ENCODE results near the gene AACS. TPM values are rescaled to one million over a fixed set of nuclear protein-coding genes. Genes with fewer than 3 reads are reported as not detected.
"Not testable (repeated sequence)": the region's sequence is repeated elsewhere in the genome, so short reads cannot be mapped to it uniquely, and the experiment has no call there.

Gene AACS
- total and polyA plus RNA-seq, 4 donors = 19.8 to 37.0 (median 24.5) TPM

- WGBS (ENCODE audit: insufficient coverage) = no CpG with 5 or more reads among the region's 3 CpGs
- no peaks in the 10 kb centered on the region for H3K4me1 ChIP-seq (ENCODE audit: control insufficient read depth, insufficient read depth, low read length)
- no peaks in the 10 kb centered on the region for H3K27me3 ChIP-seq (ENCODE audit: control insufficient read depth, insufficient read depth, low read length)
- DNase-seq (ENCODE audit: low read depth in 4 of 6, low spot score in 6 of 6) = no peak
- H3K27ac ChIP-seq (ENCODE audit: low read depth, low read length) = no peak overlapping the region
- no peaks in the 10 kb centered on the region for H3K9me3 ChIP-seq (ENCODE audit: control insufficient read depth, insufficient read depth, low read length)
- no peak overlapping the region for H3K4me3 ChIP-seq (ENCODE audit: low read depth, low read length)
- peaks cover 58% of the 10 kb centered on the region for H3K36me3 ChIP-seq (ENCODE audit: control insufficient read depth, insufficient read depth, low read length)
These were observed 46.2 kb downstream of the AACS start for GRCh38 chr12:125111403-125111802.

DNA sequence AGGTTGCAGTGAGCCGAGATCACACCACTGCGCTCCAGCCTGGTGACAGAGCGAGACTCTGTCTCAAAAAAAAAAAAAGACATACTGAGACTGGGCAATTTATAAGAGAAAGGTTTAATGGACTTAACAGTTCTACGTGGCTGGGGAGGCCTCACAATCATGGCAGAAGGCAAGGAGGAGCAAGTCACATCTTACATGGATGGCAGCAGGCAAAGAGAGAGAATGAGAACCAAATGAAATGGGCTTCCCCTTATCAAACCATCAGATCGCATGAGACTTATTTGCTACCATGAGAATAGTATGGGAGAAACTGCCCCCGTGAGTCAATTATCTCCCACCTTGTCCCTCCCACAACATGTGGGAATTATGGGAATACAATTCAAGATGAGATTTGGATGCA is 47.4 kb downstream of the AACS start:
- whole genome bisulfite sequencing (ENCODE audit: insufficient coverage) = no CpG with 5 or more reads among the region's 6 CpGs
- H3K4me1 ChIP-seq (ENCODE audit: control insufficient read depth, insufficient read depth, low read length); DNase-seq (ENCODE audit: low read depth in 4 of 6, low spot score in 6 of 6); H3K27ac ChIP-seq (ENCODE audit: low read depth, low read length); H3K27me3 ChIP-seq (ENCODE audit: control insufficient read depth, insufficient read depth, low read length); H3K4me3 ChIP-seq (ENCODE audit: low read depth, low read length); H3K9me3 ChIP-seq (ENCODE audit: control insufficient read depth, insufficient read depth, low read length): not testable (repeated sequence)
- peaks cover 55% of the 10 kb centered on the region for H3K36me3 ChIP-seq (ENCODE audit: control insufficient read depth, insufficient read depth, low read length)

- H3K9me3 ChIP-seq (ENCODE audit: control insufficient read depth, insufficient read depth, low read length) = no peaks in the 10 kb centered on the region
- WGBS (ENCODE audit: insufficient coverage) = 93% methylated on average over 7 of the region's 8 CpGs
- no peak overlapping the region for H3K27ac ChIP-seq (ENCODE audit: low read depth, low read length)
- H3K4me1 ChIP-seq (ENCODE audit: control insufficient read depth, insufficient read depth, low read length) = no peaks in the 10 kb centered on the region
- H3K36me3 ChIP-seq (ENCODE audit: control insufficient read depth, insufficient read depth, low read length) = peaks cover 56% of the 10 kb centered on the region
- no peak for DNase-seq (ENCODE audit: low read depth in 4 of 6, low spot score in 6 of 6)
- no peaks in the 10 kb centered on the region for H3K27me3 ChIP-seq (ENCODE audit: control insufficient read depth, insufficient read depth, low read length)
- H3K4me3 ChIP-seq (ENCODE audit: low read depth, low read length) = no peak overlapping the region
These were observed 48.0 kb downstream of the AACS start for GRCh38 chr12:125113263-125113662.

DNA sequence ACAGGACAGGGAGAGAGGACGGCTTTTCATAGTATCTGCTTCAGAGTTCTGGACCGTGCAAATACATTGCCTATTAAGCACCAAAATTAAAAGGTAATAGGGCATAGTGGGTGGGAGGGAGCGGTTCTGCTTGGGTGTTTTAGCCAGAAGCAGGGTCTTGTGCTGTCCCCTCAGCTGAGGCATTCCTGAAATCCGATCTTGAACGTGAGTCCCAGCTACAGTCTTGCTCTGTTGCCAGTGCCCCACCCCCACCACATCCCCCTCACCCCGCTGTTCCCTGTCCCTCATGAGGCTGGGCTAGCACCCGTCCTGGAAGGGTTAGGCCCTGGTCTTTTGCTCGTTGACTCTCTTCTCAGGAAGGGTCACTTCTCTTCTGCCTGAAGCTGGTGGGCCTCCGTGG is 48.6 kb downstream of the AACS start:
- Histone ChIP-seq H3K4me3 (ENCODE audit: low read depth, low read length) (no peak overlapping the region), H3K4me1 (ENCODE audit: control insufficient read depth, insufficient read depth, low read length) (no peaks in the 10 kb centered on the region), H3K27ac (ENCODE audit: low read depth, low read length) (no peak overlapping the region), H3K36me3 (ENCODE audit: control insufficient read depth, insufficient read depth, low read length) (peaks cover 62% of the 10 kb centered on the region), H3K27me3 (ENCODE audit: control insufficient read depth, insufficient read depth, low read length) (no peaks in the 10 kb centered on the region), H3K9me3 (ENCODE audit: control insufficient read depth, insufficient read depth, low read length) (no peaks in the 10 kb centered on the region)
- 77% methylated on average over 6 of the region's 9 CpGs for WGBS (ENCODE audit: insufficient coverage)
- no peak for DNase-seq (ENCODE audit: low read depth in 4 of 6, low spot score in 6 of 6)

DNA sequence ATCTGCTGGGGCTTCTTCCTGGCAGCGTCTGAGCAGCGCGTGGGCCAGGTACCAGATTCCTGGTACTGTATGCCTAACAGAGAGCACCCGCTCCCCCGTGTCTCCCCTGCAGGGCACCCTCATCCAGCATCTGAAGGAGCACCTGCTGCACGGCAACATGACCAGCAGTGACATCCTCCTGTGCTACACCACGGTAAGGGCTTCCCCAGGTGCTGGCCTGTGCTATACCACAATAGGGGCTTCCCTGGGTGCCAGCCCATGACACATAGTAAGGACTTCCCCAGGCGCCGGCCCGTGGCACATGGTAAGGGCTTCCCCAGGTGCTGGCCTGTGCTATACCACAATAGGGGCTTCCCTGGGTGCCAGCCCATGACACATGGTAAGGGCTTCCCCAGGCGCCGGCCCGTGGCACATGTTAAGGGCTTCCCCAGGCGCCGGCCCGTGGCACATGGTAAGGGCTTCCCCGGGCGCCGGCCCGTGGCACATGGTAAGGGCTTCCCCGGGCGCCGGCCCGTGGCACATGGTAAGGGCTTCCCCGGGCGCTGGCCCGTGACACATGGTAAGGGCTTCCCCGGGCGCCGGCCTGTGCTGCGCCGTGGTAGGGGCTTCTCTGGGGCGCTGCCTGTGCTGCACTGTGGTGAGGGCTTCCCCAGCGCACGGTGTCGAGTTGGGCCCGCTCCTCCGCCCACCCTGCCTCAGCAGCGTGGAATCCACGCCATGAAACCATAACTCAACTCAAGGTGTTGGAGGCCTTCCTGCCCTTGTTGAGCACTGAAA is 49.3 kb downstream of the AACS start:
- 98% methylated on average over 31 of the region's 40 CpGs for WGBS (ENCODE audit: insufficient coverage)
- Histone ChIP-seq H3K4me3 (ENCODE audit: low read depth, low read length) (no peak overlapping the region), H3K27ac (ENCODE audit: low read depth, low read length) (no peak overlapping the region), H3K27me3 (ENCODE audit: control insufficient read depth, insufficient read depth, low read length) (no peaks in the 10 kb centered on the region), H3K4me1 (ENCODE audit: control insufficient read depth, insufficient read depth, low read length) (no peaks in the 10 kb centered on the region), H3K9me3 (ENCODE audit: control insufficient read depth, insufficient read depth, low read length) (no peaks in the 10 kb centered on the region), H3K36me3 (ENCODE audit: control insufficient read depth, insufficient read depth, low read length) (peaks cover 57% of the 10 kb centered on the region)
- no peak for DNase-seq (ENCODE audit: low read depth in 4 of 6, low spot score in 6 of 6)

- H3K4me3 ChIP-seq (ENCODE audit: low read depth, low read length) = no peak overlapping the region
- H3K4me1 ChIP-seq (ENCODE audit: control insufficient read depth, insufficient read depth, low read length) = peaks cover 5% of the 10 kb centered on the region
- 91% methylated on average over 12 of the region's 12 CpGs for WGBS (ENCODE audit: insufficient coverage)
- H3K9me3 ChIP-seq (ENCODE audit: control insufficient read depth, insufficient read depth, low read length) = no peaks in the 10 kb centered on the region
- H3K27me3 ChIP-seq (ENCODE audit: control insufficient read depth, insufficient read depth, low read length) = no peaks in the 10 kb centered on the region
- DNase-seq (ENCODE audit: low read depth in 4 of 6, low spot score in 6 of 6) = no peak
- H3K27ac ChIP-seq (ENCODE audit: low read depth, low read length) = no peak overlapping the region
- peaks cover 65% of the 10 kb centered on the region for H3K36me3 ChIP-seq (ENCODE audit: control insufficient read depth, insufficient read depth, low read length)
These were observed 55.3 kb downstream of the AACS start for GRCh38 chr12:125120566-125120965.

DNA sequence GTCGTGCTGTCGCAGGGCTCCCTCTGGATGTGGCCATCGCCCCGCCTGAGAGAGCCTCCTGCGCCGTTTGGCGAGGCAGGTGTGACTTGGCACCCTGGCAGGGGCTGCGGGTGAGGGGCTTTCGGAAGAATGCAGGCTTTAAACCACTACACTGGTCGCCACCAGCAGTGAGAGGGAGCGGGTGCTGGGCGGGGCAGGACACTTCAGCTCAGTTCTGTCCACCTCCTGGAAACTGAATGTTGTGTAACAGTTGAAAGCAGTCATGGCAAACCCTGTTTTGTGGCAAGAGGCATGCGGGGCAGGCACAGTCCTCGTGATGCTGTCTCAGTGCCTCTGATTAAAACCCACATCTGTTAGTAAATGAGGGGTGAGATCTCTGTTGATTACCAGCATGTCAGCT is 55.9 kb downstream of the AACS start:
- WGBS (ENCODE audit: insufficient coverage) = 90% methylated on average over 14 of the region's 14 CpGs
- H3K36me3 ChIP-seq (ENCODE audit: control insufficient read depth, insufficient read depth, low read length) = peaks cover 63% of the 10 kb centered on the region
- peaks cover 5% of the 10 kb centered on the region for H3K4me1 ChIP-seq (ENCODE audit: control insufficient read depth, insufficient read depth, low read length)
- H3K9me3 ChIP-seq (ENCODE audit: control insufficient read depth, insufficient read depth, low read length) = no peaks in the 10 kb centered on the region
- no peaks in the 10 kb centered on the region for H3K27me3 ChIP-seq (ENCODE audit: control insufficient read depth, insufficient read depth, low read length)
- DNase-seq (ENCODE audit: low read depth in 4 of 6, low spot score in 6 of 6) = no peak
- H3K27ac ChIP-seq (ENCODE audit: low read depth, low read length) = no peak overlapping the region
- no peak overlapping the region for H3K4me3 ChIP-seq (ENCODE audit: low read depth, low read length)

DNA sequence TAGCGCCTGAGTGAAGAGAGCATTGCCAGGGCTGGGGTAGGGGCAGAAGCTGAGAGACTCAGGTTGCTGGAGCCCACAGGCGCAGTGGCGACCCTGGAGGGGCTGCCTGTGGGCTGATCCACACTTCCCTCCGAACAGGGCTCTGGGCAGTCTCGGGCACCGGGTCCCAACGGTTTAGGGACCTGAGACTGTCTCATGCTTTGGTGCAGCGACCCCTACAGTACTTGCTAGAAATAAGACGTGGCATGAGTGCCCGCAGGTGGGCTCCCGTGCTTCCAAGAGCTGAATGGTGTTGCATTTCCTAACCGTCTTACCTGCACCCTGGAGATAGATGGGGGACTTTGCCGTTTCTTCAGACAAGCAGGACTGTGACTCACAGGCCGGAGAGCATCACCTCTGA is 57.4 kb downstream of the AACS start:
- H3K9me3 ChIP-seq (ENCODE audit: control insufficient read depth, insufficient read depth, low read length) = no peaks in the 10 kb centered on the region
- H3K36me3 ChIP-seq (ENCODE audit: control insufficient read depth, insufficient read depth, low read length) = peaks cover 65% of the 10 kb centered on the region
- no peak overlapping the region for H3K27ac ChIP-seq (ENCODE audit: low read depth, low read length)
- H3K4me3 ChIP-seq (ENCODE audit: low read depth, low read length) = no peak overlapping the region
- H3K27me3 ChIP-seq (ENCODE audit: control insufficient read depth, insufficient read depth, low read length) = no peaks in the 10 kb centered on the region
- WGBS (ENCODE audit: insufficient coverage) = 87% methylated on average over 14 of the region's 14 CpGs
- no peak for DNase-seq (ENCODE audit: low read depth in 4 of 6, low spot score in 6 of 6)
- peaks cover 5% of the 10 kb centered on the region for H3K4me1 ChIP-seq (ENCODE audit: control insufficient read depth, insufficient read depth, low read length)

DNA sequence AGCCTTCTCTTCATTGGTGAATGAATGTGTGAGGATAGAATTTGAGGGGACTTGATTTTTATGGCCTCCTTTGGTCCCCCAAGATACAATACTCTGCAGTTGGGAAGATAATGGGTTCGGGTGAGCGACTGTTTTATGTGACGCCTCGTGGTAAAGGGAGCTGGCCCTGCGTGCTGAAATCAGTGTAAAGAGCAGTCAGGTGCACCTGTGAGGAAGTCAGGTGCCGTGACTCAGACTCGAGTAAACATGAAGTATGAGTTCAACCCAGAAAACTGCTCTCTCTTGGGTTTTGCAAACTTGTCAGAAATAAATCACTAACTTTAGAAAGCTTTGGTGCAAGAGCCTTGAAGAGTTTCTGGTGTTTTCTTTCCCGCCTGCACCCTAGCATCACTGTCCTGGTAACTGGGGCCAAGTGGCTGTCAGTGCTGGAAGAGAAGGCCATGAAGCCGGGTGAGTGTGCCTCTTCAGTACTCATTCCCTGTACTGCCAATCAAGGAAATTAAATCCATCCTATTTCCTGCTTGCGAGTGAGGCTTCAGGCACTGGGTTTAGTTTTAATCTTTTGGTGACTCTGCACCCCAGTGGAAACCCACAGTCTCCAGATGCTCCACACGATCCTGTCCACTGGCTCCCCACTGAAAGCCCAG is 59.2 kb downstream of the AACS start:
- Histone ChIP-seq H3K4me1 (ENCODE audit: control insufficient read depth, insufficient read depth, low read length) (peaks cover 5% of the 10 kb centered on the region), H3K27me3 (ENCODE audit: control insufficient read depth, insufficient read depth, low read length) (no peaks in the 10 kb centered on the region), H3K4me3 (ENCODE audit: low read depth, low read length) (no peak overlapping the region), H3K9me3 (ENCODE audit: control insufficient read depth, insufficient read depth, low read length) (no peaks in the 10 kb centered on the region), H3K36me3 (ENCODE audit: control insufficient read depth, insufficient read depth, low read length) (peaks cover 64% of the 10 kb centered on the region), H3K27ac (ENCODE audit: low read depth, low read length) (no peak overlapping the region)
- DNase-seq (ENCODE audit: low read depth in 4 of 6, low spot score in 6 of 6) = no peak
- WGBS (ENCODE audit: insufficient coverage) = 90% methylated on average over 4 of the region's 11 CpGs

DNA sequence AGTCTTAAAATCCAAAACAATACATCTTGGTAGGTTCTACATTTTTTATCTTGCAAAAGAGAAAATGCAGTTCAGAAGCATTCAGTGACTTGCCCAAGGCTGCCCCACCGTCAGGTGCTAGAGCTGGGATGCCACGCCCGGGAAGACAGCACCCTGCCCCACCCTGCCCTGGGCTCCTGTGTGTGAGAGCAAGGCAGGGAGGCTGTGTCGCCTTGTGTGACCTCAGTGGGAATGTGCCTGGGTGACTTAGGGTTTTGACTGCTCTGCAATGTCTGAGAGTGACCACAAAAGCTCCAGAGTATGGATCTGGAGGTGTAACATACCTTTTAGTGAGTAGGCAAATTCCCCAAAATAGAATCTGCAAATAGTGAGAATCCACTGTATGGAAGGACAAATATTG is 60.0 kb downstream of the AACS start:
- Histone ChIP-seq H3K27ac (ENCODE audit: low read depth, low read length) (no peak overlapping the region), H3K9me3 (ENCODE audit: control insufficient read depth, insufficient read depth, low read length) (no peaks in the 10 kb centered on the region), H3K4me1 (ENCODE audit: control insufficient read depth, insufficient read depth, low read length) (peaks cover 5% of the 10 kb centered on the region), H3K36me3 (ENCODE audit: control insufficient read depth, insufficient read depth, low read length) (peaks cover 65% of the 10 kb centered on the region), H3K27me3 (ENCODE audit: control insufficient read depth, insufficient read depth, low read length) (no peaks in the 10 kb centered on the region), H3K4me3 (ENCODE audit: low read depth, low read length) (no peak overlapping the region)
- WGBS (ENCODE audit: insufficient coverage) = 93% methylated on average over 4 of the region's 4 CpGs
- DNase-seq (ENCODE audit: low read depth in 4 of 6, low spot score in 6 of 6) = no peak

Measured in spinal cord (tissue), 10 donors.